Colonic mucosa (tissue), 4 donors: ENCODE measurements around the gene MLLT1. TPM values are rescaled to one million over a fixed set of nuclear protein-coding genes. Genes with fewer than 3 reads are reported as not detected.

Source experiments
- DNase-seq: peaks from one replicate; pipeline ENCODE4 v3.0.0-alpha.2; 2020
- H3K27ac ChIP-seq: fragments of 200-600 bp; one replicate; pipeline ENCODE4 v1.8.0; 2021
- H3K27me3 ChIP-seq: fragments of 200-600 bp; one replicate; pipeline ENCODE4 v1.8.0; 2021
- H3K36me3 ChIP-seq: fragments of 200-600 bp; one replicate; pipeline ENCODE4 v1.8.0; 2021
- H3K4me1 ChIP-seq: fragments of 200-600 bp; one replicate; pipeline ENCODE4 v1.8.0; 2021; ENCODE audit warnings: mild to moderate bottlenecking
- H3K4me3 ChIP-seq: fragments of 200-600 bp; one replicate; pipeline ENCODE4 v1.8.0; 2021
- H3K9ac ChIP-seq, 2 donors: one replicate each; pipeline ENCODE4 v1.7.0; 2013; ENCODE audit warnings: control low read depth in 2 of 2, low read depth in 2 of 2, low read length in 2 of 2
- H3K9me3 ChIP-seq: fragments of 200-600 bp; one replicate; pipeline ENCODE4 v1.8.0; 2021
- intact Hi-C: fragments of 100-400 bp; cut with DNase I; formaldehyde crosslinking; loops from one replicate; pipeline ENCODE4 v1.14.1; 2022
- total RNA-seq, 2 donors: library from RNA; stranded (reverse); fragmentation: NEBNext Ultra II Directional in 1 of 2; extraction: Animal tissue kit (Norgen Biotek cat#: 25700) in 1 of 2; gene quantifications; one replicate each; pipeline ENCODE4 v1.2.1, GENCODE V29; 2021
- TF ChIP-seq, protein P1 (sequence below): fragments of 200-600 bp; IDR thresholded peaks from one replicate; pipeline ENCODE4 v1.8.0; 2022; ENCODE audit warnings: antibody characterized with exemption, mild to moderate bottlenecking
- donor health status: healthy.
- donor health status: DM: no; HTN: no; CAD: no.
- donor health status: DM: no; HTN: no; CAD: no.

The MLLT1 gene
- total RNA-seq, 2 donors from 2014 or later: 26.4 to 59.2 TPM

GRCh38 chr19:6187374-6187773 lies 92.4 kb downstream of the MLLT1 start:
- TF ChIP-seq, protein P1, sequence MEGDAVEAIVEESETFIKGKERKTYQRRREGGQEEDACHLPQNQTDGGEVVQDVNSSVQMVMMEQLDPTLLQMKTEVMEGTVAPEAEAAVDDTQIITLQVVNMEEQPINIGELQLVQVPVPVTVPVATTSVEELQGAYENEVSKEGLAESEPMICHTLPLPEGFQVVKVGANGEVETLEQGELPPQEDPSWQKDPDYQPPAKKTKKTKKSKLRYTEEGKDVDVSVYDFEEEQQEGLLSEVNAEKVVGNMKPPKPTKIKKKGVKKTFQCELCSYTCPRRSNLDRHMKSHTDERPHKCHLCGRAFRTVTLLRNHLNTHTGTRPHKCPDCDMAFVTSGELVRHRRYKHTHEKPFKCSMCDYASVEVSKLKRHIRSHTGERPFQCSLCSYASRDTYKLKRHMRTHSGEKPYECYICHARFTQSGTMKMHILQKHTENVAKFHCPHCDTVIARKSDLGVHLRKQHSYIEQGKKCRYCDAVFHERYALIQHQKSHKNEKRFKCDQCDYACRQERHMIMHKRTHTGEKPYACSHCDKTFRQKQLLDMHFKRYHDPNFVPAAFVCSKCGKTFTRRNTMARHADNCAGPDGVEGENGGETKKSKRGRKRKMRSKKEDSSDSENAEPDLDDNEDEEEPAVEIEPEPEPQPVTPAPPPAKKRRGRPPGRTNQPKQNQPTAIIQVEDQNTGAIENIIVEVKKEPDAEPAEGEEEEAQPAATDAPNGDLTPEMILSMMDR: no peak
- H3K9me3 ChIP-seq: no peaks in the 10 kb centered on the region
- no peaks in the 10 kb centered on the region for H3K27me3 ChIP-seq
- H3K9ac ChIP-seq: no peak overlapping the region
- intact Hi-C loops: no loop called here
- H3K27ac ChIP-seq: no peak overlapping the region
- H3K4me3 ChIP-seq: no peak overlapping the region
- no peaks in the 10 kb centered on the region for H3K4me1 ChIP-seq
- H3K36me3 ChIP-seq: no peaks in the 10 kb centered on the region
- no peak for DNase-seq

DNA sequence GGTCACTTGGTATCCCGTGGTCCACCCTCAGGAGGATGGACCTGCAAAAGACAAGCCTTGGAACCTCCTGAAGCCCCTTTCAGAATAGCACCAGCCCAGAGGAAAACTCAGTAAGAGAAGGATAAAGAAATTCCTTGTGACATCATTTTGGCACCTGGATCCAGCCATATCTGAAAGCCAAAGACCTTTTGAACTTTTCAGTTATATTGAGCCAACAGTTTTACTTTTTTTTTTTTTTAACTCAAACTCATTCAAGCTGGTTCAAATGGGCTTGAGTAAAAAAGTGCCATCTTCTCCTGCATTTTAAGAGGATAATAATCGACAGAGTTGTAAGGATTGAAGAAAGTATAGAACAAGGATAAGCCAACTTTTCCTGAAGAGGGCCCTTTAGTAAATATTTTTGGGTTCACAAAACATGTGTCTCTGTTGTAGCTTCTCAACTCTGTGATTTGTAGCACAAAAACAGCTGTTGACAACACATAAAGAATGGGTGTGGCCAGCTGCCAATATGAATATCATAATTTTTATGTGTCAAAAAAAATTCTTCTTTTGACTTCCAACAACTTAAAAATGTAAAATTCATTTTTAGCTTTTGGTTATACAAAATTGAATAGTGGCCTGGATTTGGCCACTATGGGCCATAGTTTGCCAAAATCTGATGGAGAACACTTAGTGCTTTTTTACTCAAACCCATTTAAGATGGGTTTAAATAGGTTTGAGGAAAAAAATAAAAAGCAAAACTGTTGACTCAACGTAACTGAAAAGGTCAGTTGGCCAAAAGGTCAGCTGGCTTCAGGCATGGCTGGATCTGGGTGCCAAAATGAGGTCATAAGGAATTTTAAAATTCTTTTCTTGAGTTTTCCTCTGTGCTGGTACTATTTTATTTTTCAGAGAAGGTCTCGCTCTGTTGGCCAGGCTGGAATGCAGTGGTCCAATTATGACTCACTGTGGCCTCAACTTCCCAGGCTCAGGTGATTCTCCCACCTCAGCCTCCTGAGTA lies 93.6 kb downstream of the MLLT1 start:
- TF ChIP-seq, protein P1: no peak
- no peaks in the 10 kb centered on the region for H3K27me3 ChIP-seq
- no peak overlapping the region for H3K4me3 ChIP-seq
- H3K9ac ChIP-seq: no peak overlapping the region
- no peaks in the 10 kb centered on the region for H3K9me3 ChIP-seq
- no peaks in the 10 kb centered on the region for H3K4me1 ChIP-seq
- intact Hi-C loops: no loop called here
- DNase-seq: no peak
- H3K36me3 ChIP-seq: no peaks in the 10 kb centered on the region
- H3K27ac ChIP-seq: no peak overlapping the region

- TF ChIP-seq, protein P1: no peak
- no peak overlapping the region for H3K9ac ChIP-seq
- H3K4me1 ChIP-seq: no peaks in the 10 kb centered on the region
- no peaks in the 10 kb centered on the region for H3K9me3 ChIP-seq
- intact Hi-C loops: no loop called here
- DNase-seq: no peak
- no peaks in the 10 kb centered on the region for H3K36me3 ChIP-seq
- no peaks in the 10 kb centered on the region for H3K27me3 ChIP-seq
- no peak overlapping the region for H3K27ac ChIP-seq
- H3K4me3 ChIP-seq: no peak overlapping the region
Measured at GRCh38 chr19:6185093-6185834, 94.5 kb downstream of the MLLT1 start.

GRCh38 chr19:6181119-6181518 lies 98.7 kb downstream of the MLLT1 start:
- Histone ChIP-seq H3K4me1 (no peaks in the 10 kb centered on the region), H3K27ac (no peak overlapping the region), H3K4me3 (no peak overlapping the region), H3K9ac (no peak overlapping the region), H3K36me3 (no peaks in the 10 kb centered on the region), H3K27me3 (no peaks in the 10 kb centered on the region), H3K9me3 (no peaks in the 10 kb centered on the region)
- intact Hi-C loops: no loop called here
- DNase-seq: no peak
- TF ChIP-seq, protein P1: no peak

DNA sequence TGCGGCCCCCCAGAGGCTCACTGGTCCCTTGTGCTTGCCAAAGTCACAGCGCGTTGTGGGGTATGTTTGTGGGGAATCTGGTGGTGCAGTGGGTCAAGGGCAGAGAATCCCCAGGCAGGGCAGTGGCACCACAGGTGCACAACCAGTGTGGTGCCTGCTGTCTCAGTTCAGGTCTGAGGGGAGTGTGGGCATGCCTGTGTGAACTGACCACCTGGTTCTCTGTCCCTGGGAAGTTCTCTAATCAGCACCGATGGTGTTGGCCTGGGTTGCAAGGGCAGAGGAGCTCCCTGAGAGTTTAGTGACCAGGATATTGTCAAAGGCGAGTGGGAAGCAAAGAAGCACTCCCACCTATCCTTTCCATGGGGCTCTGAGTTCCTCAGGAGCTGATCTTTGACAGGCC lies 106.6 kb downstream of the MLLT1 start:
- Histone ChIP-seq H3K27ac (no peak overlapping the region), H3K9me3 (no peaks in the 10 kb centered on the region), H3K4me1 (no peaks in the 10 kb centered on the region), H3K9ac (no peak overlapping the region), H3K27me3 (no peaks in the 10 kb centered on the region), H3K36me3 (no peaks in the 10 kb centered on the region), H3K4me3 (no peak overlapping the region)
- DNase-seq: no peak
- TF ChIP-seq, protein P1: no peak
- intact Hi-C loops: no loop called here
